ENCODE data around the gene IGFBP4. TPM values are rescaled to one million over a fixed set of nuclear protein-coding genes. Genes with fewer than 3 reads are reported as not detected.
A peak's percentile ranks its signal among the peaks of the same experiment; 100 is the strongest.

Gene IGFBP4
- total and polyA plus RNA-seq, 2 donors (not counting 1 experiment from before 2014, with no cell fraction given): 436 to 1,130 TPM

DNA sequence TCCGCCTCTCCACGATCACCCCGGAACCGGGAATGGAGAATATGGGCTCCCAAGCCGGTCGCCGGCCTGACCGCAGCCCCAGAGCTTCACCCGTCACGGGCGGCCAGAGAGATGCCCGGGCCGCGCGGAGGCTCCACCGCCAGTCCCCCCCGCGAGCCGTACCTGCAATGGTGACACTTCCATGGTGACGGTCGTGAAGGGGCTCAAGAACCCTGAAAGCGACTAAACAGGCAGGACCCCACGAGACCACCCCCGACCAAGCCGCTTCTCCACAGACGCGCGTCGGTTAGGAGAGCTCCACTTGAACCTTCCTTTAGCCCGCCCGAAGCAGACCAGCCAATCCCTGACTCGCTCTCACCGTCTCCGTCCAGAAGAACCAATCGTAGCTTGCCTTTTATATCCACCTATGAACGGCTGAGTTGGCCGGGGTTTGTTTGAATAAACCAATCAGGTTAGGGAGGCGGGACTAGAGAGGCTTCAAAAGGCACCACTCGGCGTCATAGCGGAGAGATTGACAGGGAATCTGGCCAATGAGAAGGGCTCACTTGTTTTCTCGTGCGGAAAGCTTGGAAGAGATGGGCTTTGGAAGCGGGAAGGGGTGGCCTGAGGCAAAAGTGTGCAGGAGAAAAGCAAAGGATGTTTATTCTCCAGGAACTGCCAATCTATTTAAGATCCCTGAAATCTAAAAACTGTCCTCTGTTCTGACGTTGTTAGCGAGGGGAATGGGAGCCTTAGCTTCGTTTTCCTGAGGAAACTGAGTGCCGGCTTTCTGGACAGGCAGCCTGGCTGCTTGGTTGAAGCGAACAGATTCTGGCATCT, 25.4 kb upstream of the IGFBP4 start, which contains the start of gene TOP2A:
TSS of gene TOP2A (minus strand) at position 288 of the 819 bp plus-strand sequence. CDS start at position 183, 105 bp downstream.
- H3K27me3 ChIP-seq (ENCODE audit: control insufficient read depth, insufficient read depth, low read length): no peaks in the 10 kb centered on the region
- H3K9ac ChIP-seq (ENCODE audit: insufficient read depth, low read length): peak within 1 kb of the TSS; percentile 63
- peak within 1 kb of the TSS; percentile 97 for H3K4me2 ChIP-seq (ENCODE audit: extremely low read depth, insufficient read depth, low read length)
- H2AFZ ChIP-seq (ENCODE audit: low read length): peak within 1 kb of the TSS; percentile 72
- H3K4me3 ChIP-seq (replicated peaks in 1 of 4; ENCODE audit: control extremely low read depth in 1 of 4, insufficient read depth in 1 of 4, low read depth in 3 of 4, low read length in 4 of 4): peak within 1 kb of the TSS; percentile 60 to 84 (median 70)
- DNase-seq (ENCODE audit: low read depth in 2 of 2): peak; percentile 99 to 100
- no peaks in the 10 kb centered on the region for H3K9me3 ChIP-seq (ENCODE audit: control insufficient read depth, insufficient read depth, low read depth, low read length)
- H3K36me3 ChIP-seq (ENCODE audit: control insufficient read depth, insufficient read depth, low read length): no peaks in the 10 kb centered on the region
- H3K79me2 ChIP-seq (ENCODE audit: control insufficient read depth, insufficient read depth, low read length): peaks cover 33% of the 10 kb centered on the region
- peaks cover 7% of the 10 kb centered on the region for H3K4me1 ChIP-seq (ENCODE audit: control insufficient read depth, extremely low read depth, insufficient read depth, low read length)
- peak within 1 kb of the TSS; percentile 86 for H3K27ac ChIP-seq (ENCODE audit: insufficient read depth, low read length)
- no peaks in the 10 kb centered on the region for H4K20me1 ChIP-seq (ENCODE audit: control insufficient read depth, extremely low read depth, insufficient read depth, low read length)
- no peak for TF ChIP-seq EZH2 (IDR thresholded peaks at IDR 0.05; ENCODE audit: low read length, missing control alignments)
- TF ChIP-seq, protein P1, sequence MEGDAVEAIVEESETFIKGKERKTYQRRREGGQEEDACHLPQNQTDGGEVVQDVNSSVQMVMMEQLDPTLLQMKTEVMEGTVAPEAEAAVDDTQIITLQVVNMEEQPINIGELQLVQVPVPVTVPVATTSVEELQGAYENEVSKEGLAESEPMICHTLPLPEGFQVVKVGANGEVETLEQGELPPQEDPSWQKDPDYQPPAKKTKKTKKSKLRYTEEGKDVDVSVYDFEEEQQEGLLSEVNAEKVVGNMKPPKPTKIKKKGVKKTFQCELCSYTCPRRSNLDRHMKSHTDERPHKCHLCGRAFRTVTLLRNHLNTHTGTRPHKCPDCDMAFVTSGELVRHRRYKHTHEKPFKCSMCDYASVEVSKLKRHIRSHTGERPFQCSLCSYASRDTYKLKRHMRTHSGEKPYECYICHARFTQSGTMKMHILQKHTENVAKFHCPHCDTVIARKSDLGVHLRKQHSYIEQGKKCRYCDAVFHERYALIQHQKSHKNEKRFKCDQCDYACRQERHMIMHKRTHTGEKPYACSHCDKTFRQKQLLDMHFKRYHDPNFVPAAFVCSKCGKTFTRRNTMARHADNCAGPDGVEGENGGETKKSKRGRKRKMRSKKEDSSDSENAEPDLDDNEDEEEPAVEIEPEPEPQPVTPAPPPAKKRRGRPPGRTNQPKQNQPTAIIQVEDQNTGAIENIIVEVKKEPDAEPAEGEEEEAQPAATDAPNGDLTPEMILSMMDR (conservative IDR thresholded peaks at IDR 0.05 in 1 of 2, IDR thresholded peaks at IDR 0.05 in 1 of 2; ENCODE audit: low read depth in 1 of 2, low read length in 2 of 2): no peak

DNA sequence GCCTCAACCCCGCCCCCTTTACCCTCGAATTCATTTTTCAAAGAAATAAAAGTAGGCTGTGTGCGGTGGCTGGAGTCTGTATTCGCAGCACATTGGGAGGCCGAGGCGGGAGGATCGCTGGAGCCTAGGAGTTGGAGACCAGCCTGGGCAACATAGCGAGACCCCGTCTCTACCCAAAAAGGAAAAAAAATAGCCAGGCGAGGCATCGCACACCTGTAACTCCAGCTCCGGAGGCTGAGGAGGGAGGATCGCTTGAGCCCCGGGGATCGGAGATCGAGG, 24.9 kb upstream of the IGFBP4 start:
- no peak overlapping the region for H3K9ac ChIP-seq (ENCODE audit: insufficient read depth, low read length)
- peak overlapping the region; percentile 11 for H3K27ac ChIP-seq (ENCODE audit: insufficient read depth, low read length)
- no peak for DNase-seq (ENCODE audit: low read depth in 2 of 2)
- H3K4me2 ChIP-seq (ENCODE audit: extremely low read depth, insufficient read depth, low read length): peak overlapping the region; percentile 75
- no peaks in the 10 kb centered on the region for H3K27me3 ChIP-seq (ENCODE audit: control insufficient read depth, insufficient read depth, low read length)
- H4K20me1 ChIP-seq (ENCODE audit: control insufficient read depth, extremely low read depth, insufficient read depth, low read length): no peaks in the 10 kb centered on the region
- no peaks in the 10 kb centered on the region for H3K36me3 ChIP-seq (ENCODE audit: control insufficient read depth, insufficient read depth, low read length)
- no peaks in the 10 kb centered on the region for H3K9me3 ChIP-seq (ENCODE audit: control insufficient read depth, insufficient read depth, low read depth, low read length)
- peaks cover 33% of the 10 kb centered on the region for H3K79me2 ChIP-seq (ENCODE audit: control insufficient read depth, insufficient read depth, low read length)
- H3K4me3 ChIP-seq (replicated peaks in 1 of 4; ENCODE audit: control extremely low read depth in 1 of 4, insufficient read depth in 1 of 4, low read depth in 3 of 4, low read length in 4 of 4): peak overlapping the region; percentile 40 to 84 (median 66)
- peaks cover 7% of the 10 kb centered on the region for H3K4me1 ChIP-seq (ENCODE audit: control insufficient read depth, extremely low read depth, insufficient read depth, low read length)
- peak overlapping the region; percentile 72 for H2AFZ ChIP-seq (ENCODE audit: low read length)
- TF ChIP-seq, protein P1 (conservative IDR thresholded peaks at IDR 0.05 in 1 of 2, IDR thresholded peaks at IDR 0.05 in 1 of 2; ENCODE audit: low read depth in 1 of 2, low read length in 2 of 2): no peak
- TF ChIP-seq EZH2 (IDR thresholded peaks at IDR 0.05; ENCODE audit: low read length, missing control alignments): no peak

DNA sequence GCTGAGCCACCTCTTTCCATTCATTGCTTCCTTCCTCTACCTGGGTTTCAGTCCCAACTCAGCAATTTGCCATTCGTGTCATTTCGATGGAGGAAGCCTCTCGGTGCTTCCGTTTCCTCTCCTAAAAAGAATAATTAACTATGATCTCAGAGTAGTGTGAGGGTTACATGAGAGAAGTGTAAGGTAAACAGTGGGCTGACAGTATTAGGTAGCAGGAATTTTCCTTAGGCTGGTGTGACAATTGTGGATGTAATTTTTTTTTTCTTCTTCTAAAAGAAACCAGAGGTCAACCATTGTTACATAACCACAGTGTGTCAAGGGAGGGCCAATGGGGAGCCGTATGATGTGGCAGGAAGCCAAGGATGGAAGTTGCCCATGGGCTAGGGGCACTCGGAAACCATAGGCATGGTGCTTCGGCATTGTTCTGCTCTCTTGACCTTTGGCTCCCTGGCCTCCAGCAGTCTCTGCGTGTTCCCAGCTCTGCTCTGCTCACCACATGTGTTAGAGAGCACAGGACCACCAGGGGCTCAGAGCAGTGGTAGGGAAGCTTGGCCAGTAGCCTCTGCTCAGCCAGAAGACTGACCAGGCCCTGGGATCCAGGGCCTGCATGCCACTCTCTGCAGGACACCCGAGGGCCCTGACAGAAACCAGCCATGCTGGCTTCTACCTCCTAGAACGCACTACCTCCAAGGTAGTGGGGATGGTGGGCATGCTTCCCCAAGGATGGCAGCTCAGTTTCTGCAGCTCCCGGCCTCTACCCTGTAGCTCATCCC, 23.5 kb upstream of the IGFBP4 start:
- Histone ChIP-seq H3K27ac (ENCODE audit: insufficient read depth, low read length) (no peak overlapping the region), H3K36me3 (ENCODE audit: control insufficient read depth, insufficient read depth, low read length) (no peaks in the 10 kb centered on the region), H3K9me3 (ENCODE audit: control insufficient read depth, insufficient read depth, low read depth, low read length) (no peaks in the 10 kb centered on the region), H3K9ac (ENCODE audit: insufficient read depth, low read length) (no peak overlapping the region), H3K27me3 (ENCODE audit: control insufficient read depth, insufficient read depth, low read length) (no peaks in the 10 kb centered on the region), H2AFZ (ENCODE audit: low read length) (no peak overlapping the region), H3K4me2 (ENCODE audit: extremely low read depth, insufficient read depth, low read length) (no peak overlapping the region), H3K4me3 (replicated peaks in 1 of 4; ENCODE audit: control extremely low read depth in 1 of 4, insufficient read depth in 1 of 4, low read depth in 3 of 4, low read length in 4 of 4) (no peak overlapping the region), H3K4me1 (ENCODE audit: control insufficient read depth, extremely low read depth, insufficient read depth, low read length) (peaks cover 7% of the 10 kb centered on the region), H4K20me1 (ENCODE audit: control insufficient read depth, extremely low read depth, insufficient read depth, low read length) (no peaks in the 10 kb centered on the region), H3K79me2 (ENCODE audit: control insufficient read depth, insufficient read depth, low read length) (peaks cover 26% of the 10 kb centered on the region)
- no peak for TF ChIP-seq EZH2 (IDR thresholded peaks at IDR 0.05; ENCODE audit: low read length, missing control alignments)
- TF ChIP-seq, protein P1 (conservative IDR thresholded peaks at IDR 0.05 in 1 of 2, IDR thresholded peaks at IDR 0.05 in 1 of 2; ENCODE audit: low read depth in 1 of 2, low read length in 2 of 2): no peak
- no peak for DNase-seq (ENCODE audit: low read depth in 2 of 2)
